ENCODE measurements around the gene PARP9. TPM values are rescaled to one million over a fixed set of nuclear protein-coding genes. Genes with fewer than 3 reads are reported as not detected.

PARP9 gene
- total RNA-seq, 4 donors from 2014 or later, result 21.0 to 28.6 (median 24.0) TPM

DNA sequence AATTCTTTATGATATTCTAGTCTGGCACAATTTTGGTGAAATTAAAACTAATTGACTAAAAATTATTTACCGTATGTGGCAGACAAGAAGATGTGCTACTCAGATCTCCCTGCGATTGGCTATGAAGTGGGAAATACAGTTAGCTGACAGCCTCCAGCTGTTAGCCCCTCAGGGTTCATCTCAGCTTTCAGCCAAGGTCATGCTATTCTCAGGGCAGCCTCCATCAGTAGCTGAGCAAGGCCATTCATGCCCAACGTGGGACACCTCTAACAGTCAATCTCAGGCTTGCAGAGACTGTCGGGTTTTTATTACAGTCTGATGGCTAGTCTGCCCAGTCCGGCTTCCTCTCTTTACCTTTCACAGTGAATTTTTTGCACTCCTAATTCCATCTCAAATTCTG is 6.7 kb downstream of the PARP9 start:
- Histone ChIP-seq H3K9me3 (no peaks in the 10 kb centered on the region), H3K4me1 (peaks cover 0 to 31% (median 3%) of the 10 kb centered on the region in 3 donors), H3K27me3 (no peaks in the 10 kb centered on the region), H3K27ac (no peak overlapping the region), H3K4me3 (no peak overlapping the region), H3K36me3 (peaks cover 0 to 76% of the 10 kb centered on the region in 2 donors)
- no peak for ATAC-seq
- no peak for TF ChIP-seq POLR2A (IDR thresholded peaks at IDR 0.05)
- TF ChIP-seq, protein P1, sequence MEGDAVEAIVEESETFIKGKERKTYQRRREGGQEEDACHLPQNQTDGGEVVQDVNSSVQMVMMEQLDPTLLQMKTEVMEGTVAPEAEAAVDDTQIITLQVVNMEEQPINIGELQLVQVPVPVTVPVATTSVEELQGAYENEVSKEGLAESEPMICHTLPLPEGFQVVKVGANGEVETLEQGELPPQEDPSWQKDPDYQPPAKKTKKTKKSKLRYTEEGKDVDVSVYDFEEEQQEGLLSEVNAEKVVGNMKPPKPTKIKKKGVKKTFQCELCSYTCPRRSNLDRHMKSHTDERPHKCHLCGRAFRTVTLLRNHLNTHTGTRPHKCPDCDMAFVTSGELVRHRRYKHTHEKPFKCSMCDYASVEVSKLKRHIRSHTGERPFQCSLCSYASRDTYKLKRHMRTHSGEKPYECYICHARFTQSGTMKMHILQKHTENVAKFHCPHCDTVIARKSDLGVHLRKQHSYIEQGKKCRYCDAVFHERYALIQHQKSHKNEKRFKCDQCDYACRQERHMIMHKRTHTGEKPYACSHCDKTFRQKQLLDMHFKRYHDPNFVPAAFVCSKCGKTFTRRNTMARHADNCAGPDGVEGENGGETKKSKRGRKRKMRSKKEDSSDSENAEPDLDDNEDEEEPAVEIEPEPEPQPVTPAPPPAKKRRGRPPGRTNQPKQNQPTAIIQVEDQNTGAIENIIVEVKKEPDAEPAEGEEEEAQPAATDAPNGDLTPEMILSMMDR (IDR thresholded peaks at IDR 0.05), result no peak
- no peak for TF ChIP-seq POLR2AphosphoS5 (IDR thresholded peaks at IDR 0.05)
- TF ChIP-seq EP300 (IDR thresholded peaks at IDR 0.05), result no peak
- 80 to 96% methylated on average over 5 of the region's 5 CpGs for WGBS, 2 donors (ENCODE audit: low coverage in 1 of 2)

DNA sequence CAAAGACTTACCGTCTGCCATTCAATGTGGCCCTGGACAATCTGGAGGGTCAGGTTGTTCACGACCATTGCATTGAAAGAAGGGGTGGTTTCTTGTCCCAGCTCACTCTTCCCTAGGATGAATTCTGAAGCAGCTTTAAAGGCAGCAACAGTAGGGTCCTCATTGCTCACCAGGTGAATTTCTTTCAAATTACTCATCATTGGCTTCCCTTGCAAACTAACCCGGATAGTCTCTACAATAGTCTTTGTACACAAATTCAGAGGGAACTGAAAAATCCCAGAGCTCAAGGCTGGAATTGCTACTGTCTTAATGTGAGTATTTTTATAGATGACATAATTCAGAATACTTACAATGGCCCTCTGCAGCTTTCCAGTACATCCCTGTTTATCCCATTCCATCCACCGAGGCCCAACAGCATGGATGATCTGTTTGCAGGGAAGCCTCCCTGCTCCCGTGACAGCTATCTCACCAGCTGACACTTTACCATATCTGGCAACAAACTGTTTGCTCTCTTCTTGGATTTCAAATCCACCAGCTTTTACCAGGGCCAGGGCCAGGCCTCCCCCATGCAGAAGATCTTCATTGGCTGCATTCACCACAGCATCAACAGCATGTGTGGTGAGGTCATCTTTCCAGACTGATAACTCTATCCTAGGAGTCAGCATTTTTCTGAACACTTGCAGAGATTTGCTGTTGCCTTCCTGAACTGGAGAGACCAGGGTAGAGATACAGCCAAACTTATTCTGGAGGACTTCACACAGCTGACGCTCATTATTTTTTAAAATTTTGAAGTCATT is 8.6 kb downstream of the PARP9 start:
- no peak for ATAC-seq
- Histone ChIP-seq H3K27me3 (no peaks in the 10 kb centered on the region), H3K27ac (no peak overlapping the region), H3K4me1 (peaks cover 0 to 12% (median 2%) of the 10 kb centered on the region in 3 donors), H3K9me3 (no peaks in the 10 kb centered on the region), H3K4me3 (no peak overlapping the region), H3K36me3 (peaks cover 0 to 94% of the 10 kb centered on the region in 2 donors)
- TF ChIP-seq EP300 (IDR thresholded peaks at IDR 0.05) (no peak), POLR2AphosphoS5 (IDR thresholded peaks at IDR 0.05) (no peak), POLR2A (IDR thresholded peaks at IDR 0.05) (no peak)
- TF ChIP-seq, protein P1 (IDR thresholded peaks at IDR 0.05), result no peak
- 62 to 75% methylated on average over 3 to 6 of the region's 6 CpGs for WGBS, 2 donors (ENCODE audit: low coverage in 1 of 2)

DNA sequence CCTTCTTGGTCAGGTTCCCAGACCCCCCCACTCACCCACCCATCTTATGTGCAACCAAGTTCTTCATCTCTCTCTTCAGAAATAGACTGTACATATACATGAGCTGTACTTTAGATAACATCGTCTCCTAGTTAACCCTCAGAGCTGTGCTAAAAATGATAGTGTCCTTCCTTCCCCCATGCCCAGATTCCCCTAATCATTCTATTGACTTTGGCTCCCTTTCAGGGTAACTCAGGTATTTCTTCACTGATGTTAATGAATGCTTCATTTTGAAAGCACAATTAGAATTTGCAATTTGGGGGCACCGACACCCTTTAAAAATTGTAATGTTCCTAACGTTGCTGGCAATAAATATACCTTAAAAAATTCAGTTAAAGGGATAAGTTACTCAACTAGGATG is 10.9 kb downstream of the PARP9 start:
- no peak overlapping the region for H3K27ac ChIP-seq
- ATAC-seq, result no peak
- TF ChIP-seq POLR2A (IDR thresholded peaks at IDR 0.05) (no peak), POLR2AphosphoS5 (IDR thresholded peaks at IDR 0.05) (no peak), EP300 (IDR thresholded peaks at IDR 0.05) (no peak)
- TF ChIP-seq, protein P1 (IDR thresholded peaks at IDR 0.05), result no peak
- peaks cover 0 to 93% of the 10 kb centered on the region in 2 donors for H3K36me3 ChIP-seq
- 53 to 70% methylated on average over 3 of the region's 3 CpGs for WGBS, 2 donors (ENCODE audit: low coverage in 1 of 2)
- no peaks in the 10 kb centered on the region for H3K27me3 ChIP-seq
- no peaks in the 10 kb centered on the region for H3K9me3 ChIP-seq
- H3K4me3 ChIP-seq, result no peak overlapping the region
- H3K4me1 ChIP-seq, result peaks cover 0 to 23% (median 0%) of the 10 kb centered on the region in 3 donors

DNA sequence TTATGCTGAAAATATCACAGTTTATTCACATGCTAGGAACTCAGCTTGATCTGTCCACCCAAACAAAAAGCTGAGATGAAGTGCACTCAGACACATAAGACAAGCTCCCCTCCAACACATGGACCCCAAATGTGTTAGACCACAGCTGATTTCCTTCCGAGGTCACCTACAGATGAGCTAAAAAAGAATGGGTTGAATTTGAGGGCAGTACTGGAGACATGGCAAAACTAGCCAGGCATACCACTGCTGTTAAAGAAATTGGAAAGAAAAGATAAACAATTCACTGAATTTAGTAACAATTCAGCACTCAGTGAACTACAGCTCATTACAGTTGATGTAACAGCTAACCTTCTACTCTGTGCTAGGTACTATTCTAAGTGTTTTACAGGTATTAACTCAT is 15.5 kb downstream of the PARP9 start:
- TF ChIP-seq POLR2A (IDR thresholded peaks at IDR 0.05), result no peak
- TF ChIP-seq POLR2AphosphoS5 (IDR thresholded peaks at IDR 0.05), result no peak
- Histone ChIP-seq H3K36me3 (peaks cover 0 to 91% of the 10 kb centered on the region in 2 donors), H3K27me3 (no peaks in the 10 kb centered on the region), H3K9me3 (no peaks in the 10 kb centered on the region), H3K4me3 (no peak overlapping the region), H3K27ac (peak overlapping the region in 2 of 4 donors; percentile 2 to 47), H3K4me1 (peaks cover 0 to 24% (median 0%) of the 10 kb centered on the region in 3 donors)
- no peak for ATAC-seq
- WGBS, 2 donors (ENCODE audit: low coverage in 1 of 2), result 0 to 44% methylated on average over 1 of the region's 1 CpG

DNA sequence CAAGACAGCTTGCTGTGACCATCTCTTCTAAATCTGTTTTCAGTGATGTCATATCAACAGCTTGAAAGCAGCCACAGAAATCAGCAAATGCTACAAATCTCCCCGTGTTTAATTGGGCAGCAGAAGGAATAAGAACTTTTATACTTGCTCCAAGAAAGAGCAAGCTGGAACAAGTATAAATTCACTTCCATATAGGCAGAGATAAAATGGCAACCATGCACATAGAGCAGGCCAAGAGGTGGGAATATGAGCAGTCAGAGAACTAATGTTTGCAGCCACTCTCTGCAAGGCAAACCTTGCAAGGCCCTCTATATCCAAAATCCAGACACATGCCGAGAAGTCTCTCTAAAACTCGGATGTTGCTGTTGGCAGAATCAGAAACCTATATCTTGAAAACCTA is 16.0 kb downstream of the PARP9 start:
- WGBS, 2 donors (ENCODE audit: low coverage in 1 of 2), result 33 to 52% methylated on average over 1 to 3 of the region's 3 CpGs
- TF ChIP-seq POLR2AphosphoS5 (IDR thresholded peaks at IDR 0.05) (no peak), EP300 (IDR thresholded peaks at IDR 0.05) (no peak), POLR2A (IDR thresholded peaks at IDR 0.05) (no peak)
- TF ChIP-seq, protein P1 (IDR thresholded peaks at IDR 0.05), result no peak
- H3K4me1 ChIP-seq, result peaks cover 0 to 22% (median 0%) of the 10 kb centered on the region in 3 donors
- H3K27me3 ChIP-seq, result no peaks in the 10 kb centered on the region
- peak overlapping the region in 1 of 4 donors; percentile 47 for H3K27ac ChIP-seq
- no peak for ATAC-seq
- no peaks in the 10 kb centered on the region for H3K9me3 ChIP-seq
- peaks cover 0 to 91% of the 10 kb centered on the region in 2 donors for H3K36me3 ChIP-seq
- no peak overlapping the region for H3K4me3 ChIP-seq

All from gastroesophageal sphincter (tissue), 4 donors.